Measurements from ENCODE around the gene WNT4.

Gene WNT4

GRCh38 chr1:22112554-22112953, 30.3 kb downstream of the WNT4 start:
- Histone ChIP-seq H3K9me3 (ENCODE audit: control insufficient read depth, insufficient read depth, low read length) (no peaks in the 10 kb centered on the region), H3K27ac (ENCODE audit: low read depth, low read length) (no peak overlapping the region), H3K9me2 (replicated peaks; ENCODE audit: control insufficient read depth, low read length) (no peaks in the 10 kb centered on the region), H3K79me2 (ENCODE audit: control insufficient read depth, low read length) (no peaks in the 10 kb centered on the region; the same call in 1 of the 2 replicates), H3K4me2 (ENCODE audit: low read length) (no peak overlapping the region), H3K4me3 (ENCODE audit: low read length) (no peak overlapping the region), H3K4me1 (ENCODE audit: control insufficient read depth, low read length) (peaks cover 2% of the 10 kb centered on the region; the same call in 1 of the 2 replicates), H4K20me1 (ENCODE audit: control insufficient read depth, insufficient read depth, low read depth, low read length) (peaks cover 6% of the 10 kb centered on the region; the same call in 1 of the 2 replicates), H3K27me3 (ENCODE audit: control insufficient read depth, low read length) (no peaks in the 10 kb centered on the region), H3K36me3 (ENCODE audit: control insufficient read depth, low read length) (peaks cover 23% of the 10 kb centered on the region; the same call in 1 of the 2 replicates), H3F3A (ENCODE audit: control insufficient read depth, insufficient read depth) (no peaks in the 10 kb centered on the region)
- no peak for TF ChIP-seq CTCF (IDR thresholded peaks at IDR 0.05; ENCODE audit: low read depth, low read length, poor library complexity, severe bottlenecking)
- TF ChIP-seq EZH2phosphoT487 (IDR thresholded peaks at IDR 0.05; ENCODE audit: borderline replicate concordance, low read length) = no peak

- TF ChIP-seq EZH2phosphoT487 (IDR thresholded peaks at IDR 0.05; ENCODE audit: borderline replicate concordance, low read length) (no peak), CTCF (IDR thresholded peaks at IDR 0.05; ENCODE audit: low read depth, low read length, poor library complexity, severe bottlenecking) (no peak)
- peaks cover 8% of the 10 kb centered on the region; the same call in 1 of the 2 replicates for H4K20me1 ChIP-seq (ENCODE audit: control insufficient read depth, insufficient read depth, low read depth, low read length)
- H3K27ac ChIP-seq (ENCODE audit: low read depth, low read length) = no peak overlapping the region
Measured at GRCh38 chr1:22111620-22112019, 31.3 kb downstream of the WNT4 start.

GRCh38 chr1:22111115-22111514, 31.8 kb downstream of the WNT4 start:
- Histone ChIP-seq H4K20me1 (ENCODE audit: control insufficient read depth, insufficient read depth, low read depth, low read length) (peaks cover 13% of the 10 kb centered on the region; the same call in 1 of the 2 replicates), H3K36me3 (ENCODE audit: control insufficient read depth, low read length) (peaks cover 34% of the 10 kb centered on the region), H3K27ac (ENCODE audit: low read depth, low read length) (no peak overlapping the region)

More at GRCh38 chr1:22111620-22112019, 31.3 kb downstream of the WNT4 start:
- no peak overlapping the region for H3K4me2 ChIP-seq (ENCODE audit: low read length)
- H3K9me3 ChIP-seq (ENCODE audit: control insufficient read depth, insufficient read depth, low read length) = no peaks in the 10 kb centered on the region
- no peaks in the 10 kb centered on the region for H3F3A ChIP-seq (ENCODE audit: control insufficient read depth, insufficient read depth)
- H3K79me2 ChIP-seq (ENCODE audit: control insufficient read depth, low read length) = no peaks in the 10 kb centered on the region; the same call in 1 of the 2 replicates
- no peaks in the 10 kb centered on the region for H3K27me3 ChIP-seq (ENCODE audit: control insufficient read depth, low read length)
- no peaks in the 10 kb centered on the region for H3K4me1 ChIP-seq (ENCODE audit: control insufficient read depth, low read length)
- peaks cover 29% of the 10 kb centered on the region for H3K36me3 ChIP-seq (ENCODE audit: control insufficient read depth, low read length)
- H3K9me2 ChIP-seq (replicated peaks; ENCODE audit: control insufficient read depth, low read length) = no peaks in the 10 kb centered on the region
- no peak overlapping the region for H3K4me3 ChIP-seq (ENCODE audit: low read length)

More at GRCh38 chr1:22111115-22111514, 31.8 kb downstream of the WNT4 start:
- Histone ChIP-seq H3K27me3 (ENCODE audit: control insufficient read depth, low read length) (no peaks in the 10 kb centered on the region), H3K4me1 (ENCODE audit: control insufficient read depth, low read length) (no peaks in the 10 kb centered on the region), H3F3A (ENCODE audit: control insufficient read depth, insufficient read depth) (no peaks in the 10 kb centered on the region), H3K9me2 (replicated peaks; ENCODE audit: control insufficient read depth, low read length) (no peaks in the 10 kb centered on the region), H3K79me2 (ENCODE audit: control insufficient read depth, low read length) (no peaks in the 10 kb centered on the region; the same call in 1 of the 2 replicates), H3K4me3 (ENCODE audit: low read length) (no peak overlapping the region), H3K9me3 (ENCODE audit: control insufficient read depth, insufficient read depth, low read length) (no peaks in the 10 kb centered on the region), H3K4me2 (ENCODE audit: low read length) (no peak overlapping the region)
- no peak for TF ChIP-seq EZH2phosphoT487 (IDR thresholded peaks at IDR 0.05; ENCODE audit: borderline replicate concordance, low read length)
- TF ChIP-seq CTCF (IDR thresholded peaks at IDR 0.05; ENCODE audit: low read depth, low read length, poor library complexity, severe bottlenecking) = no peak

Data from DOHH2 (cell line).